ENCODE measurements around the gene USP17L28. TPM values are rescaled to one million over a fixed set of nuclear protein-coding genes. Genes with fewer than 3 reads are reported as not detected.
"Not testable (repeated sequence)": the region's sequence is repeated elsewhere in the genome, so short reads cannot be mapped to it uniquely, and the experiment has no call there.

Gene USP17L28
- total RNA-seq, 4 donors from 2014 or later: not detected

DNA sequence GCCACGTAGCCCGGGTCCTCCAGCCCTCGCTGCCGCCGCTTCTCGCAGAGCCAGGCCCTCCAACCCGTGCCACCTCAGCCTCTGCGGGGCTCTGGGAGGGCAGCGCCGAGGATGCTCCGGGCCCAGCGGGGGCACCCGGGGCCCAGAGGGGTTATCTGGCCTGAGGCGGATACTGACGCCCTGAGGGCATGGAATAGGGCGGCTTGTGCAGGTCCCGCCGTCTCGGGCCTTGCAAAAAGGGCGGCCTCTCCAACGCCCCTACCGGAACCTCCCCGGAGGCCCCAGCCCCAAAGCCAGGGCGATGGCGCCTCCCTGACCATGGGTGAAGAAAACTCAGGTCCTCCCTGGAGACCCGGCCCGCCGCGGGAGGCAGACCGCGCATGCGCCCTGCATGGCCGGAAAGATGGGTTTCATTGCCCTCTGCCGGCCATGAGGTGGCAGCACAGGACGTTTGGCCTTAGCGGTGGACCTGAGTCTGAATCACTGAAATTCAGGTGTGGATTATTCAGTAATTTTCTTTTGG, 32.4 kb downstream of the USP17L28 start:
- H3K27ac ChIP-seq; intact Hi-C loops (cut with DNase I); H3K4me1 ChIP-seq; H3K27me3 ChIP-seq; H3K9me3 ChIP-seq; H3K36me3 ChIP-seq; H3K4me3 ChIP-seq (replicated peaks in 1 of 3): not testable (repeated sequence)
- DNase-seq: peak; percentile 61 to 62
- WGBS, 2 donors: 51 to 68% methylated on average over 15 to 18 of the region's 36 CpGs
- TF ChIP-seq, protein P1, sequence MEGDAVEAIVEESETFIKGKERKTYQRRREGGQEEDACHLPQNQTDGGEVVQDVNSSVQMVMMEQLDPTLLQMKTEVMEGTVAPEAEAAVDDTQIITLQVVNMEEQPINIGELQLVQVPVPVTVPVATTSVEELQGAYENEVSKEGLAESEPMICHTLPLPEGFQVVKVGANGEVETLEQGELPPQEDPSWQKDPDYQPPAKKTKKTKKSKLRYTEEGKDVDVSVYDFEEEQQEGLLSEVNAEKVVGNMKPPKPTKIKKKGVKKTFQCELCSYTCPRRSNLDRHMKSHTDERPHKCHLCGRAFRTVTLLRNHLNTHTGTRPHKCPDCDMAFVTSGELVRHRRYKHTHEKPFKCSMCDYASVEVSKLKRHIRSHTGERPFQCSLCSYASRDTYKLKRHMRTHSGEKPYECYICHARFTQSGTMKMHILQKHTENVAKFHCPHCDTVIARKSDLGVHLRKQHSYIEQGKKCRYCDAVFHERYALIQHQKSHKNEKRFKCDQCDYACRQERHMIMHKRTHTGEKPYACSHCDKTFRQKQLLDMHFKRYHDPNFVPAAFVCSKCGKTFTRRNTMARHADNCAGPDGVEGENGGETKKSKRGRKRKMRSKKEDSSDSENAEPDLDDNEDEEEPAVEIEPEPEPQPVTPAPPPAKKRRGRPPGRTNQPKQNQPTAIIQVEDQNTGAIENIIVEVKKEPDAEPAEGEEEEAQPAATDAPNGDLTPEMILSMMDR (IDR thresholded peaks at IDR 0.05): peak; percentile 28 to 70 (median 52)

DNA sequence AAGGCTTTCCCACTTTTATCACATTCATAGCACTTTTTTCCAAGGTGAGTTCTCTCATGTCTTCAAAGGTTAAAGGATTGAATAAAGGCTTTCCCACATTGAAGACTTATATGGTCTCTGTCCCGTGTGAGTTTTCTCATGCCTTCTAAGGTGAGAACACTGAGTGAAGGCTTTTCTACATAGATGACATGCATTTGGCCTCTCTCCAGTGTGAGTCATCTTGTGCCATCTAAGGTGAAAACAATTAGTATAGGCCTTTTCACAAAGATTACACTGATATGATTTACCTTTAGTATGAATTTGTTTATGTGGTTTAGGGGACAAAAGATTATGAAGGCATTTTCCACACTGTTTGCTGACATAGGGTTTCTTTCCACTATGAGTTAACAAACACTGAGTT, 35.4 kb downstream of the USP17L28 start:
- TF ChIP-seq, protein P1 (IDR thresholded peaks at IDR 0.05): no peak
- TF ChIP-seq POLR2A (IDR thresholded peaks at IDR 0.05): no peak
- DNase-seq: no peak
- H3K9me3 ChIP-seq: no peaks in the 10 kb centered on the region
- intact Hi-C loops (cut with DNase I): no loop called here
- H3K36me3 ChIP-seq: no peaks in the 10 kb centered on the region
- H3K27me3 ChIP-seq: no peaks in the 10 kb centered on the region
- WGBS, 2 donors: 90 to 92% methylated on average over 1 of the region's 1 CpG
- H3K27ac ChIP-seq: no peak overlapping the region
- H3K4me3 ChIP-seq (replicated peaks in 1 of 3): no peak overlapping the region
- peaks cover 0 to 7% of the 10 kb centered on the region in 2 donors for H3K4me1 ChIP-seq

DNA sequence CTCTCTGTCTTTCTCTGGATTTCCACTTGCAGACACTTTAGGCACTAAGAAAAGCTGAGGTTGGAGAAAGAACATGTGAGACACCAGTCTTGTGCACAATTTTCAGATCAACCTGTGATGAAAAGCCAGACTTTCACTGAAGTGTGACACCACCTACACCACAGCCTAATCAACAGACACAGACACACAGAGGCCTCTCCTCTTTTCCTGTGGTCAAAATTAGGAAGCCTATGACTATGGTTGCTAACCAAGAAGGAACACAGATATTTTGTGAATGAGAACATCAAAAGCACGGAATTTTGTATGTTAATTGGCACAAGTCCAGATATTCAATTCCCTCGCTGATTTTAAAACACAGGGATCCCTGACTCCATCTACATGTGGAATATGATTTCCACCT, 40.3 kb downstream of the USP17L28 start:
- H3K9me3 ChIP-seq; H3K27me3 ChIP-seq; H3K36me3 ChIP-seq; H3K4me1 ChIP-seq; H3K4me3 ChIP-seq (replicated peaks in 1 of 3); DNase-seq; H3K27ac ChIP-seq; intact Hi-C loops (cut with DNase I): not testable (repeated sequence)
- WGBS, 2 donors: 62 to 71% methylated on average over 2 of the region's 2 CpGs

Other genes with a start within 250 kb of the USP17L28 start
- not detected for gene FAM90A26, start 178.5 kb upstream of the USP17L28 start, total RNA-seq
- not detected for gene USP17L10, start 138.2 kb upstream of the USP17L28 start, total RNA-seq
- not detected for gene USP17L11, start 133.5 kb upstream of the USP17L28 start, total RNA-seq
- gene USP17L12, start 128.7 kb upstream of the USP17L28 start, total RNA-seq: not detected
- gene USP17L13, start 124.0 kb upstream of the USP17L28 start, total RNA-seq: not detected
- not detected for gene USP17L15, start 114.5 kb upstream of the USP17L28 start, total RNA-seq
- not detected for gene USP17L17, start 105.0 kb upstream of the USP17L28 start, total RNA-seq
- not detected for gene USP17L18, start 100.3 kb upstream of the USP17L28 start, total RNA-seq
- gene USP17L19, start 95.5 kb upstream of the USP17L28 start, total RNA-seq: not detected
- gene USP17L20, start 90.8 kb upstream of the USP17L28 start, total RNA-seq: not detected
- gene USP17L21, start 86.0 kb upstream of the USP17L28 start, total RNA-seq: not detected
- gene USP17L22, start 81.3 kb upstream of the USP17L28 start, total RNA-seq: not detected
- not detected for gene USP17L24, start 23.7 kb upstream of the USP17L28 start, total RNA-seq
- gene USP17L25, start 19.0 kb upstream of the USP17L28 start, total RNA-seq: not detected
- not detected for gene USP17L26, start 14.2 kb upstream of the USP17L28 start, total RNA-seq
- gene USP17L5, start 9.5 kb upstream of the USP17L28 start, total RNA-seq: not detected
- gene USP17L27, start 4.7 kb upstream of the USP17L28 start, total RNA-seq: not detected
- not detected for gene USP17L29, start 4.7 kb downstream of the USP17L28 start, total RNA-seq
- not detected for gene USP17L30, start 14.2 kb downstream of the USP17L28 start, total RNA-seq
- not detected for gene DEFB131A, start 95.5 kb downstream of the USP17L28 start, total RNA-seq

All from thyroid gland (tissue), 4 donors.